SU-DHL-6 (cell line): Measurements from ENCODE around the gene SREBF1.

Experiments
- H2AFZ ChIP-seq: fragments of 200-600 bp; sonication (generic); 2 replicates; pipeline ENCODE4 v1.6.1; 2014; ENCODE audit warnings: low read depth, mild to moderate bottlenecking, moderate library complexity, mixed read lengths, antibody characterized with exemption, low read length; ENCODE audit not compliant: severe bottlenecking
- H3F3A ChIP-seq: fragments of 200-600 bp; shearing (Covaris generic); 2 replicates; pipeline ENCODE4 v1.6.0; 2016; ENCODE audit warnings: antibody characterized with exemption, mild to moderate bottlenecking; ENCODE audit not compliant: insufficient read depth
- H3K27ac ChIP-seq: fragments of 200-600 bp; sonication (generic); 2 replicates; pipeline ENCODE4 v1.5.1; 2016; ENCODE audit warnings: low read depth, mild to moderate bottlenecking, low read length, moderate library complexity, mixed read lengths
- H3K27me3 ChIP-seq: fragments of 200-600 bp; sonication (generic), shearing (Covaris generic); 2 replicates; pipeline ENCODE4 v1.6.0; 2014; ENCODE audit warnings: mild to moderate bottlenecking, low read length
- H3K36me3 ChIP-seq: fragments of 200-600 bp; sonication (generic); 2 replicates; pipeline ENCODE4 v1.6.1; 2014; ENCODE audit warnings: mild to moderate bottlenecking, low read length, mixed read lengths
- H3K4me2 ChIP-seq: fragments of 300-600, 200-600 bp; shearing (Covaris generic), sonication (generic); 2 replicates; pipeline ENCODE4 v1.6.0; 2014; ENCODE audit warnings: low read length, low read depth, mild to moderate bottlenecking; ENCODE audit not compliant: poor library complexity, severe bottlenecking
- H3K4me3 ChIP-seq: fragments of 200-600 bp; sonication (generic); 2 replicates; pipeline ENCODE4 v1.5.1; 2014; ENCODE audit warnings: antibody characterized with exemption, low read length, mild to moderate bottlenecking, mixed read lengths; ENCODE audit not compliant: insufficient read depth, poor library complexity, severe bottlenecking
- H3K79me2 ChIP-seq: fragments of 200-600 bp; sonication (generic); 2 replicates; pipeline ENCODE4 v1.6.1; 2014; ENCODE audit warnings: mild to moderate bottlenecking, low read length, moderate library complexity; ENCODE audit not compliant: insufficient read depth
- H3K9ac ChIP-seq: fragments of 200-600 bp; sonication (generic); 2 replicates; pipeline ENCODE4 v1.7.0; 2014; ENCODE audit warnings: mild to moderate bottlenecking, low read length
- H3K9me2 ChIP-seq: fragments of 200-600 bp; sonication (generic); replicated peaks from 2 replicates; pipeline ENCODE4 v1.6.1; 2014; ENCODE audit warnings: low read length; ENCODE audit not compliant: insufficient read depth
- H3K9me3 ChIP-seq: fragments of 200-600 bp; sonication (generic); 2 replicates; pipeline ENCODE4 v1.6.1; 2014; ENCODE audit warnings: low read length, mixed read lengths; ENCODE audit not compliant: insufficient read depth
- H4K20me1 ChIP-seq: fragments of 200-600 bp; sonication (generic); 2 replicates; pipeline ENCODE4 v1.6.1; 2014; ENCODE audit warnings: low read depth, mild to moderate bottlenecking, antibody characterized with exemption, low read length, moderate library complexity, mixed read lengths
- CTCF ChIP-seq: fragments of 200-600 bp; sonication (generic); IDR thresholded peaks from one replicate; pipeline ENCODE4 v1.5.1; 2017; ENCODE audit warnings: antibody characterized with exemption, mild to moderate bottlenecking, low read length, moderate library complexity; ENCODE audit not compliant: insufficient read depth, poor library complexity, severe bottlenecking
- EZH2phosphoT487 ChIP-seq: fragments of 200-600 bp; sonication (generic), shearing (Covaris generic); conservative IDR thresholded peaks from 2 replicates; pipeline ENCODE4 v1.6.1; 2018; ENCODE audit warnings: mild to moderate bottlenecking, antibody characterized with exemption, low read length, moderate library complexity, mixed read lengths

Gene SREBF1

GRCh38 chr17:17836250-17836817, 452 bp downstream of the SREBF1 start:
- H3K79me2 ChIP-seq = peaks cover 35% of the 10 kb centered on the region
- peak overlapping the region; percentile 80 for H3K4me3 ChIP-seq
- no peaks in the 10 kb centered on the region for H3K9me2 ChIP-seq
- H3K9me3 ChIP-seq = no peaks in the 10 kb centered on the region
- peaks cover 23% of the 10 kb centered on the region for H3F3A ChIP-seq
- no peak for TF ChIP-seq EZH2phosphoT487
- TF ChIP-seq CTCF = no peak
- H3K36me3 ChIP-seq = no peaks in the 10 kb centered on the region
- H4K20me1 ChIP-seq = no peaks in the 10 kb centered on the region
- H3K27ac ChIP-seq = peak overlapping the region; percentile 69
- peak overlapping the region; percentile 76 for H3K4me2 ChIP-seq
- peak overlapping the region; percentile 89 for H3K9ac ChIP-seq
- H2AFZ ChIP-seq = peak overlapping the region; percentile 39
- H3K27me3 ChIP-seq = no peaks in the 10 kb centered on the region

- H3K79me2 ChIP-seq = peaks cover 41% of the 10 kb centered on the region
- H3K4me3 ChIP-seq = peak overlapping the region; percentile 80
- no peak overlapping the region for H2AFZ ChIP-seq
- peak overlapping the region; percentile 89 for H3K9ac ChIP-seq
- no peaks in the 10 kb centered on the region for H3K9me3 ChIP-seq
- peak overlapping the region; percentile 67 for H3K27ac ChIP-seq
- H3K4me2 ChIP-seq = peak overlapping the region; percentile 76
- TF ChIP-seq CTCF = no peak
- no peak for TF ChIP-seq EZH2phosphoT487
- H4K20me1 ChIP-seq = no peaks in the 10 kb centered on the region
- peaks cover 23% of the 10 kb centered on the region for H3F3A ChIP-seq
- H3K9me2 ChIP-seq = no peaks in the 10 kb centered on the region
- no peaks in the 10 kb centered on the region for H3K36me3 ChIP-seq
- no peaks in the 10 kb centered on the region for H3K27me3 ChIP-seq
Observed at GRCh38 chr17:17835415-17836249, 1.2 kb downstream of the SREBF1 start.

- Histone ChIP-seq H3K9me3 (no peaks in the 10 kb centered on the region), H3K9ac (peak overlapping the region; percentile 89), H3F3A (peaks cover 23% of the 10 kb centered on the region), H2AFZ (no peak overlapping the region), H3K4me3 (no peak overlapping the region), H3K4me2 (peak overlapping the region; percentile 76), H3K36me3 (no peaks in the 10 kb centered on the region), H3K27ac (peak overlapping the region; percentile 67), H3K79me2 (peaks cover 48% of the 10 kb centered on the region), H3K9me2 (no peaks in the 10 kb centered on the region), H4K20me1 (no peaks in the 10 kb centered on the region), H3K27me3 (no peaks in the 10 kb centered on the region)
- TF ChIP-seq CTCF (no peak), EZH2phosphoT487 (no peak)
Observed at GRCh38 chr17:17834974-17835373, 1.8 kb downstream of the SREBF1 start.
